HG02571 (cell line): ENCODE data around the gene TIGD3.
"Not testable (repeated sequence)": the region's sequence is repeated elsewhere in the genome, so short reads cannot be mapped to it uniquely, and the experiment has no call there.

Experiments used
- ATAC-seq: cut with Tn5 transposase; IDR thresholded peaks from one replicate; pipeline ENCODE4 v1.9.1; 2021; ENCODE audit warnings: mild to moderate bottlenecking, moderate library complexity; ENCODE audit not compliant: unreplicated experiment

TIGD3 gene

DNA sequence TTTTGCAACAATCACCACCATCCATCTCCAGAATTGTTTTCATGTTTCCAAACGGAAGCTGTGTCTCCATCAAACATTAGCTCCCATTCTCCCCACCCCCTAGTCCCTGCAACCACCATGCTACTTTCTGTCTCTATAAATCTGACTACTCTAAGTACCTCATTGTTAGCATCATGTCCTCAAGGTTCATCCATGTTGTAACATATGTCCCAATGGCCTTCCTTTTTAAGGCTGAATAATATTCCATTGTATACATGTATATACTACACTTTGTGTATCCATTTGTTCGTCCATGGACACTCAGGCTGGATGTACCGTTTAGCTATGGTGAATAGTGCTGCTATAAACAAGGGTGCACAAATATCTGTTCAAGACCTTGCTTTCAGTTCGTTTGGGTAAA lies 29.1 kb upstream of the TIGD3 start:
- no peak for ATAC-seq

- no peak for ATAC-seq
Measured at GRCh38 chr11:65327021-65327420, 27.5 kb upstream of the TIGD3 start.

DNA sequence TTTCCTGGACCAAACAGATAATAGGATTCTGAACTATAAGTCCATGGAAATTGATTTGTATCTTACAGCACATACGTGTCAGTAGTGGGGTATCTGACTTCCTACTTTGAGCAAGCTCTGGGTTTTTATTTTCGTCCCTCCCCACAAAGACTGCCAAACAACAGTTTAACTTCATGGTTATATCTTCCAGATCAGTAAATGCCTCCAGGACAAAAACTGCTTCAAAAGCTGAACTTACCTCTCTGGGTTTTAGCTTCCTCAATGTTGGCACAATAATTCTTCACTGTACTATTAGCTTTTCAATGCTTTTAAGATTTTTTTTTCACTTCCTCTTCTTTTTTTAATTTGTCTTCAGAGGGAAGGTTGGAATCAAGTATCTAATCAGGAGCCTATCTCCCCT lies 25.1 kb upstream of the TIGD3 start:
- no peak for ATAC-seq

GRCh38 chr11:65329944-65330403 lies 24.6 kb upstream of the TIGD3 start:
- no peak for ATAC-seq

DNA sequence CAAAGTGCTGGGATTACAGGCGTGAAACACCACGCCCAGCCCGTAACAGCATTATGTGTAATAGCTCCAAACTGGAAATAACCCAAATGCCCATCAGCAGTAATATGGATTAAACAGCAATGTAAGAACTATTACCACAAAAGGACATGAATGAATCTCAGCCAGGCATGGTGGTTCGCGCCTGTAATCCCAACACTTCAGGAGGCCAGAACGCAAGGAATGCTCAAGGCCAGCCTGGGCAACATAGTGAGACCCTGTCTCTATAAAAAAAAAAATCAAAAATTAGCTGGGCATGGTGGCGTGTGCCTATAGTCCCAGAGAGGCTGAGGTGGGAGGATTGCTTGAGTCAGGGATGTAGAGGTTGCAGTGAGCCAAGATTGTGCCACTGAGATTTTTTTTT lies 24.0 kb upstream of the TIGD3 start:
- ATAC-seq: no peak

GRCh38 chr11:65332591-65332990 lies 22.0 kb upstream of the TIGD3 start:
- ATAC-seq: not testable (repeated sequence)

- ATAC-seq: no peak
Measured at GRCh38 chr11:65334696-65335295, 19.8 kb upstream of the TIGD3 start.

GRCh38 chr11:65338676-65339075 lies 15.9 kb upstream of the TIGD3 start:
- no peak for ATAC-seq

DNA sequence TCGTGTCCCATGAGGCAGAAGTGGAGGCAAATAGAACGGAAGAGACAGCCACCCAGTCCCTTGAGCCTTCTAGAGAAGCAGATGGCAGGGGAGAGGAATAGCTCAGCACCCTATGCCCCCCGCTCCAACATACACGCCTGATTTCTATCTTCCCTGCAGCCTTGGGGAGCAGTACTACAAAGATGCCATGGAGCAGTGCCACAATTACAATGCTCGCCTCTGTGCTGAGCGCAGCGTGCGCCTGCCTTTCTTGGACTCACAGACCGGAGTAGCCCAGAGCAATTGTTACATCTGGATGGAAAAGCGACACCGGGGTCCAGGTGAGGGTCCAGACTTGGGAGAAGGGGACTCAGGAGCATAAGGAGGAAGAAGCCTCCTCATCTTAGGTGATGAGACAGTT lies 14.3 kb upstream of the TIGD3 start:
- ATAC-seq: no peak

- no peak for ATAC-seq
Measured at GRCh38 chr11:65341856-65342255, 12.7 kb upstream of the TIGD3 start.

DNA sequence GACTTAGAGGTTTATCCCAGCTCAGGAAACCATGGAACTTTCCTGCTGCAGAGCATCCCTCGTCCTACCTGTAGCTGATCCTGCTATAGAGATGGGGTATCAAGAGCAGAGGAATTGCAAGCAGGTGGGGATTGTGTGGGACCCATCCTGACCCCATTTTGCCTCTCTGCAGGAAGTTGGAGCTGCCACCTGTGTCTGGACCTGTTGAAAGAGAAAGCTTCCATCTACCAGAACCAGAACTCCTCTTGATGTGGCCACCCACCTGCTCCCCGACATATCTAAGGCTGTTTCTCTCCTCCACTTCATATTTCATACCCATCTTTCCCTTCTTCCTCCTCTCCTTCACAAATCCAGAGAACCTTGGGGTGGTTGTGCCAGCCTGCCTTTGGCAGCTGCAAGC lies 3.0 kb upstream of the TIGD3 start:
- ATAC-seq: no peak

DNA sequence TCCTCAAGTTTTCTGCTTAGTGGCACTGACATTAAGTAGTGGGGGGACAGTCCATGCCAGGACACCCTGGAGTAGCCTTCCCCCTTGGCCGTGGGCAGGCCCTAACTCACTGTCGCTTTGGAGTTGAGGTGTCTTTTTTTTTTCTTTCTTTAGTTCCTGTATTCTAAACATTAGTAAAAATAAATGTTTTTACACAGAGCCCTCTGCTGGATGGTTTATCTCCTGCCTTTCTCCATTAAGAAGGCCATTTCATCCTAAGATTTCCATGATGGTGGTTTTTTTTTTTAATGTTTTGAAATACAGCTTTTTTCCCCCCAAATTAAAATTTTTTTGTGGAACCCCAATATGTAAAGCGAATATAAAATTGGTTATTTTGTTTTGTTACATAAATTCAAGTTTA lies 1.8 kb upstream of the TIGD3 start:
- ATAC-seq: no peak

DNA sequence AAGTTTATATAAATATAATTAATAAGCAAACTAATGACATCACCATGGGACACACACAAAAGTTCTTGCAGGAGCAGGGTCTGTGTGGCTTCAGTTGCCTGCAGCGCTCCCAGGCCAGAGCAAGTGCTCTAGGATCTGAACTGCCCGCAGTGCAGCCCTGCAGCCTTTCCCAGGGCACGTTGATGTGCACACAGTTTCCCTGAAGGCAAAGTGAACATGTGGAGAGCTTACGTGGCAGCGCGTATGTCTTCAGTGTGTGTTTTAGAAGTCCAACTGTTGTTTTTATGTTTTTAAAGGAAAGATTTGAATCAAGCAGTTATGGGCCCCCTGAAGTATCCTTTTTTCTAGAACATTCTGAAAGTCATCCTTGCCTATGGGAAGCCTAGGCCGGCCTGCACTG lies 1.2 kb upstream of the TIGD3 start:
- no peak for ATAC-seq

DNA sequence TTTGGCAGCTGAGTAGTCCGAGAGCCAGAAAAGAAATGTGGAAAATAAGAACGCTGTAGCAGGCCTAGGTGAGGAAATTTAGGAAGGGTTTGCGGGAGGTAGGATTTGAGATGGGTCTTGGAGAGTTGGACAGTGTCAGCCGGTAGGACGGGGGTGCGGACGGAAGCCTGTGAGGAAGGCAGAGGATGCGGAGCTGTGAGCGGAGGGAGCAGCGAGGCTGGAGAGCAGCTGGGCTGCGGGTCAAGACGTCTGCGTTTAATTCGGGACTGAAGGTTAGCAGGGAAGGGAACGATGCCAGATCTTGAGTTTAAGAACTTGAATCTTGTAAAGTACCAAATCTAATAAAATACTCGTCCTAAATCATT lies 669 bp upstream of the TIGD3 start:
- ATAC-seq: no peak

DNA sequence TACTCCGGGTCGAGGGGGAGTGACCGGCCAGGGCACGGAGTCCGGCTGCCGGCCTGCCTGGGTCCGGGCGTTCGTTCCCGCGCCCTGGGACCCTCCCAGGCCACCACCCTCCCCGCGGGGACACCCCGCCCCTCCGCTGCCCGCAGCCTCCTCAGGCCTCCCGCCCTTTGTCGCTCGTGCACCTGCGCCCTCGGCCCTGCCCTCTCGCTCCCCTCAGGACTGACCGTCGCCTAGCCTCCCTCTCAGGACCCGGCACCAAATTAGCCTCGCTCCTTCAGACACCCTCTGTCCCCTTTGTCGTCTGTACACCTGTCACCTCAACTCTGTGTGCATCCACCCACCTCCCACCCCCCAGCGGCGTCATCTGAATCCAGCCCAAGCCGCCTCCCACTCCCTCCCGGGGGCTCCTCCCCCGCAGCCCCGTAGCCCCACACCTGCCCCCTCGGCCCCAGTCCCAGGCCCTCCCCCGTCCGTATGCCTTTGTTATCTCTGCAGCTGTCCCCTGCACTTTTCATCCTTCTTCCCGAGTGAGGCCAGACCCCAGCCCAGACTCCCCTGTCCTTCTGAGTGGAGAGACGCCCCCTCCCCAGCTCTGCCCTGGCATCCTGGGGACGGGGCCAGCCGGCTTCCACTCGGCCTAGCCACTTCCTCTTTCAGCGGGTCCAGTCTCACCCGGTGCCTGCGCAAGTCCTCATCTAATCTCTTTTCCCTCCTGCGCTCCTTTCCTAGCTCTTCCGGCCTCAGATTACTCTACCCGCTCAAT lies 643 bp downstream of the TIGD3 start:
- peak; percentile 24 for ATAC-seq

GRCh38 chr11:65355776-65356393 lies 1.3 kb downstream of the TIGD3 start:
- ATAC-seq: no peak

- no peak for ATAC-seq
Measured at GRCh38 chr11:65356394-65356972, 1.9 kb downstream of the TIGD3 start.

DNA sequence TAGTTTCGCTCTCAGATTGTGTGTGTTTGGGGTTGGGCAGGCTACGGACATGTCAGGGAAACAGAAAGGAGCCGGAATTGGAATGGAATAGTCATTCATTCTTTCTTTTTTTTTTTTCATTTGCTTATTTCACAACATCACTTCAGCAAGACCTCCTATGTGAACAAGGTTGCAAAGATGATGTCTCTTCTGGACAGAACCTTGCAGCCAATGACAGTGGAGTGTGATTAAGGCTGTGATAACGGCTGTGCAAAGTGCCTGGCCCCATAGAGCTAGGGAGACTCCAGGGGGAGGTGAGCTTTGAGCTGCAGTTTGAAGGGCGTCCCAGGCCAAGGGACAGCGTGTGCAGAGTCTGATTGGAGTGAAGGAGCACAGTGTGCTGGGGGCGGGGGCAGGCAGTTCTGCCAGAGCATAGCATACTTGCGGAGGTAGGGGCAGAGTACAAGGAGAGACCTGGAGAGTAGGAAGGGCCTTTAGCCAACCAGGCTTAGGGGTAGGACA lies 3.4 kb downstream of the TIGD3 start:
- no peak for ATAC-seq

DNA sequence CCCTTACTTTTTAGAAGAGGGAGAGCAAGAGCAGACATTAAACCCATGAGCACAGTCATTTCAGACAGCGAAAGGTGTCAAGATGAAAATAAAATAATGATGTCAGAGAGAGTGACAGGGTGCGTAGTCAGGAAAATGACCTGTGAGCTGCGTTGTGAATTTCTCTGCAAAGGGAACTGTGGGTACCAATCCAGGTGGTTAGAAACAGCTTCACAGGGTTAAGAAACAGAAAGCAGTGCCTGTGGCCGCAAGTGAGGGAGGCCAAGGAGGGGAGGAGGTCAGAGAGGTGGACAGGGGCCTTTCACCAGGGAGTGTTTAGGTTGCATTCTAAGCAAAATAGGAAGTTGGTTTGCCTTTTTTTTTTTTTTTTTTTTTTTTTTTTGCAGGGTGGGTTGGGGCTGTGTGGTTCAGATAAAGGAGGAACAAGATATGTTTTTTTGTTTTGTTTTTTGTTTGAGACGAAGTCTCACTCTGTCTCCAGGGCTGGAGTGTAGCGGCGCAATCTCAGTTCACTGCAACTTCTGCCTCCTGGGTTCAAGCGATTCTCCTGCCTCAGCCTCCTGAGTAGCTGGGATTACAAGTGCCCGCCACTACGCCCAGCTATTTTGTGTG lies 7.9 kb downstream of the TIGD3 start:
- ATAC-seq: no peak

GRCh38 chr11:65362966-65363365 lies 8.4 kb downstream of the TIGD3 start:
- ATAC-seq: no peak

- ATAC-seq: no peak
Measured at GRCh38 chr11:65363770-65364169, 9.2 kb downstream of the TIGD3 start.
